Gastroesophageal sphincter (tissue), 4 donors: ENCODE results near the gene PXDN. TPM values are rescaled to one million over a fixed set of nuclear protein-coding genes. Genes with fewer than 3 reads are reported as not detected.
A peak's percentile ranks its signal among the peaks of the same experiment; 100 is the strongest.

Experiments
- ATAC-seq: fragments of 150-250 bp; one replicate; pipeline ENCODE4 v1.9.1; 2016; ENCODE audit warnings: mild to moderate bottlenecking, moderate library complexity
- H3K27ac ChIP-seq, 4 donors: fragments of 200-600 bp; sonication (generic) in 3 of 4; 1 replicate in 3 of 4; 2 replicates in 1 of 4; pipeline ENCODE4 v1.5.1; 2016 to 2019
- H3K27me3 ChIP-seq: fragments of 200-600 bp; sonication (generic); one replicate; pipeline ENCODE4 v1.5.1; 2019
- H3K36me3 ChIP-seq, 2 donors: fragments of 200-600 bp; sonication (generic); one replicate each; pipeline ENCODE4 v1.5.1; 2019; ENCODE audit warnings: control low read depth in 1 of 2
- H3K4me1 ChIP-seq, 3 donors: fragments of 200-600 bp; sonication (generic); 1 replicate in 2 of 3; 2 replicates in 1 of 3; pipeline ENCODE4 v1.5.1; 2016 to 2019; ENCODE audit warnings: control low read depth in 2 of 3
- H3K4me3 ChIP-seq, 2 donors: fragments of 200-600 bp; sonication (generic); one replicate each; pipeline ENCODE4 v1.5.1; 2019; ENCODE audit warnings: mild to moderate bottlenecking in 1 of 2, moderate library complexity in 1 of 2
- H3K9me3 ChIP-seq, 3 donors: fragments of 200-600 bp; sonication (generic); one replicate each; pipeline ENCODE4 v1.5.1; 2017 to 2019; ENCODE audit warnings: control low read depth in 2 of 3
- EP300 ChIP-seq: sonication (generic); formaldehyde crosslinking; IDR thresholded peaks from one replicate; pipeline ENCODE4 v1.6.1; 2017; ENCODE audit warnings: antibody characterized with exemption, mild to moderate bottlenecking
- POLR2A ChIP-seq, 2 donors: fragments of 450-650 bp; IDR thresholded peaks; one replicate each; pipeline ENCODE4 v1.6.1; 2017; ENCODE audit warnings: antibody characterized with exemption in 2 of 2, mild to moderate bottlenecking in 2 of 2, moderate library complexity in 1 of 2
- POLR2AphosphoS5 ChIP-seq: sonication (generic); formaldehyde crosslinking; IDR thresholded peaks from one replicate; pipeline ENCODE4 v1.6.1; 2017; ENCODE audit warnings: antibody characterized with exemption
- WGBS, 2 donors: methylation state at CpG; one replicate each; pipeline ENCODE4 v1.1.5; 2018; ENCODE audit warnings: low coverage in 1 of 2; 5-methylcytosine and 5-hydroxymethylcytosine counted together
- total RNA-seq, 4 donors: library from RNA; depleted of rRNA; stranded (reverse); fragments of >200 nt; gene quantifications; one replicate each; pipeline ENCODE4 v1.1.0, GENCODE V29; 2016
- TF ChIP-seq, protein P1 (sequence below), 4 experiments: fragments of 200-600 bp in 2 of 4; fragments of 450-650 bp in 2 of 4; sonication (generic) in 1 of 4; IDR thresholded peaks; one replicate each; pipeline ENCODE4 v1.5.1; 2017 to 2019; ENCODE audit warnings: antibody characterized with exemption in 4 of 4, mild to moderate bottlenecking in 2 of 4, moderate library complexity in 2 of 4

The PXDN gene
- total RNA-seq, 4 donors from 2014 or later: 19.9 to 95.9 (median 60.9) TPM

DNA sequence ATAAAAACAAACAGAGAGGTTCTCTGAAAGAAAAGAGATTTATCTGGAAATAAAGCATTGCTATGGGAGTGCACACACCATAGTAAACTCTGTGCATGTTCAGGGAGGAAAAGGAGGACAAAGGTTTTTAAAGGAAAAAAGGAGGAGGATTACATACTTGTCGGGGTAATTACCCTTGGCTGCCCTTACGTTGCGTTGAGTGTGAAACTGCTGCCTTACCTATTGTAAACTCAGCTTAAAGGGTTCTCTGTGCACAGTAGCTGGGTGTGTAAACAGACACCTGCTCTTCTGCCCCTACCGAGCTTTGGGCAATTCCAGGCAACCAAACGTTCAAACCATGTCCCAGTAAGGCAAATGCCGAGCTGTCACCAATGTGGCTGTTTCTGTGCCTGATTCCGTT lies 29.6 kb upstream of the PXDN start:
- H3K27me3 ChIP-seq: no peaks in the 10 kb centered on the region
- H3K4me1 ChIP-seq: no peaks in the 10 kb centered on the region
- no peak overlapping the region for H3K4me3 ChIP-seq
- no peaks in the 10 kb centered on the region for H3K36me3 ChIP-seq
- H3K27ac ChIP-seq: no peak overlapping the region
- TF ChIP-seq, protein P1, sequence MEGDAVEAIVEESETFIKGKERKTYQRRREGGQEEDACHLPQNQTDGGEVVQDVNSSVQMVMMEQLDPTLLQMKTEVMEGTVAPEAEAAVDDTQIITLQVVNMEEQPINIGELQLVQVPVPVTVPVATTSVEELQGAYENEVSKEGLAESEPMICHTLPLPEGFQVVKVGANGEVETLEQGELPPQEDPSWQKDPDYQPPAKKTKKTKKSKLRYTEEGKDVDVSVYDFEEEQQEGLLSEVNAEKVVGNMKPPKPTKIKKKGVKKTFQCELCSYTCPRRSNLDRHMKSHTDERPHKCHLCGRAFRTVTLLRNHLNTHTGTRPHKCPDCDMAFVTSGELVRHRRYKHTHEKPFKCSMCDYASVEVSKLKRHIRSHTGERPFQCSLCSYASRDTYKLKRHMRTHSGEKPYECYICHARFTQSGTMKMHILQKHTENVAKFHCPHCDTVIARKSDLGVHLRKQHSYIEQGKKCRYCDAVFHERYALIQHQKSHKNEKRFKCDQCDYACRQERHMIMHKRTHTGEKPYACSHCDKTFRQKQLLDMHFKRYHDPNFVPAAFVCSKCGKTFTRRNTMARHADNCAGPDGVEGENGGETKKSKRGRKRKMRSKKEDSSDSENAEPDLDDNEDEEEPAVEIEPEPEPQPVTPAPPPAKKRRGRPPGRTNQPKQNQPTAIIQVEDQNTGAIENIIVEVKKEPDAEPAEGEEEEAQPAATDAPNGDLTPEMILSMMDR (IDR thresholded peaks at IDR 0.05): no peak
- TF ChIP-seq EP300: no peak
- TF ChIP-seq POLR2A (IDR thresholded peaks at IDR 0.05): no peak
- TF ChIP-seq POLR2AphosphoS5: no peak
- ATAC-seq: no peak
- no peaks in the 10 kb centered on the region for H3K9me3 ChIP-seq
- 24 to 68% methylated on average over 6 to 7 of the region's 7 CpGs for WGBS, 2 donors

DNA sequence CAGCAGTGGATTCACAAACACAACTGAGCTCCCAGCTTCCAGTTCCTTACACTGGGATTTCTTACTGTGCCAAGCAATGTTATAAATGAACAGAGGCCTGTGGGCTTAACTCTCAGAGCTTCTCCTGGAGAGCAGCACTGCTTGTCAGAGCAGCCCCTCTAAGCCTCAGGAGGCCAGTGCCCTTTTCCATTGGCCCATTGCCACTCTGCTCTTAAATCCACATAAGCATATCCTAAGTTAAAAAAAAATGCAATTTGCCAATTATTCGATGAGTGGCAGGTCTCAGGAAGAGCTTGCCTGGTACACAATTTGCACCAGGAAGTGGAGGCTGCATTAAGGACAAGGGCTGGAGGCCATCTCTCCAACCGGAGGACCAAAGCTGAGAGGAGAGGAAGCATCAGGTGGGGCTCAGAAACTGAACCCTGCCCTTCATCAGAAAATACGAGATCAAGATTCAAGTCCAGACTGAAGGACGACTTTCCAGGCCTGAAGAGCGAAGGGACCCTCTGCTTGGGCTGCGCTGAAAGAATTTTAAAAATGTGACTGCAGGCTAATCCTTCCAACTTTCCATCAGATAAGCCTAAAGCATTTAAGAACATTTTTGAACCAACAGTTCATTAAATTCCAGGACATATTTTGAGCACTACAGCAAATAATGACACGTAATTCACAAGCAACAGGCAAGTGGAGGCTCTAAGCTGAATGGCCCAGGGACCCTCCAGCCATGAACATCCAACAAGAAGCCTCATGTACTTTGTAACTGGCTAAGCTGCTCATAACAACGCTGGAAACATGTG lies 28.4 kb upstream of the PXDN start:
- Histone ChIP-seq H3K27me3 (no peaks in the 10 kb centered on the region), H3K4me3 (no peak overlapping the region), H3K27ac (no peak overlapping the region), H3K36me3 (no peaks in the 10 kb centered on the region), H3K9me3 (no peaks in the 10 kb centered on the region), H3K4me1 (no peaks in the 10 kb centered on the region)
- WGBS, 2 donors: 76 to 79% methylated on average over 5 to 8 of the region's 8 CpGs
- no peak for ATAC-seq
- TF ChIP-seq, protein P1 (IDR thresholded peaks at IDR 0.05): no peak
- no peak for TF ChIP-seq POLR2A (IDR thresholded peaks at IDR 0.05)
- no peak for TF ChIP-seq EP300
- TF ChIP-seq POLR2AphosphoS5: no peak

DNA sequence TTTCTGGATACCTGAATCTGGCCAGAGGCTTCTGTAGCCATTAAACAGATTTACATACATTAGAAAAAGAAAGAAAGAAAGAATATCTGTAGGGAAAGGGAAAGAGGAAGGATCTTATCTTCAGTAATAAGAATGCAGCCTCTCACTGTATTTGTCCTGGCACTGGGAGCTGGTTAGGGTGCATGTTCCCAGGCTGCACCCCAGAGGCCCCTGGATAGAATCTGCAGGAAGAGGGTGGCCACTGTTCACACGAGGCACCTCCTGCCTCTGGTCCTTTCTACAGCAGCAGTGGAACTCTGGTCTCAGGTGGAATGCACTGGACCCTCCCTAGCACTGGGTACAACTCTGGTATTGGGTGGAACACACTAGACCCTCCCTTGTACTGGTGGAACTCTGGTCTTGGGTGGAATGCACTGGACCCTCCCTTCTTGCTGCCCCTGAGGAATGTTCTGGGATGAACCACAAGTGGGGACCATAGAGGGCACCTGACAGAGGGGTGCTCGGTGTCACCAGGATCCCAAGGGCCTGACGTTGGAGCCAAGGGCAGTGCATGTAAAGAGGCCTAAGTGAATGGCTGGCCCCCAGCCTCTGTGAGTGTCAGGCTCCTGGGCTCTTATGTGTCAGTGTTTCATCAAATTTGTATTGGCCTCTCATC lies 27.4 kb upstream of the PXDN start:
- H3K27ac ChIP-seq: no peak overlapping the region
- no peak for TF ChIP-seq POLR2A (IDR thresholded peaks at IDR 0.05)

DNA sequence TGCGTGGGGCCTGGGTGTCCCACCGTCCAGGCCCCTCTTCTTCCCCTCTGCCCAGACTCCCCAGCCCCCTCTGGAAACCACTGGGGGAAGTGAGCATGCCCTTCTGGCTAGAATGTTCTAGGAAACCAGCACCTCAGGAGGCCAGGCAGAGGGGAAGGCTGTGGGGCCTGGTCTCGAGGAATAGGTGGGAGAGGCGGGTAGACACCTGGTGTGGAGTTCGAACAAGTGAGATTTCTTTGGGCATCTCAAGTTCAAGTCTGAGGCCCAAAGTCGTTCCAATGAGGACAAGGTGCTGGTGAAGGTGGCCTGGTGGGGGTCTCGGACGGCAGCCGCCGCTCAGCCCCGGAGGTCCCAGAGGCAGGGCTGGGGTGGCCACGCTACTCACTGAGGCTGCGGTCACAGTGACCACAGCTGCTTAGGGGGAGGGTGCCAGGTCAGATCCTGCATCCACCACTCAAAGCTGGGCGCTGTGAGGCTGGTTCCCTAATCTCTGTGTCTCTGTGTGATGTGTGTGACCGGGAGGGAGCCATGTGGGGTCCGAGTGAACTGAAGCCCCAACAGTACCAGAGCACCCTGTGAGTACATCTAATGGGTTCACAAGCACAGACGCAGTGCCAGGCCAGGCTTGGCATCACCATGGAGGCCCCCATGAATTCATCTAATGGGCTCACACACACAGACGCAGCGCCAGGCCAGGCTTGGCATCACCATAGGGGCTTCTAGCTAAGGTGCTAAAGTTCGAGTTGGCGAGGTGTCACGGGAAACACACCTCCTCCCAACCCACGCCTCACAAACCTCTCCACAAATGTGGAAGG lies 26.5 kb upstream of the PXDN start:
- no peak overlapping the region for H3K27ac ChIP-seq
- no peaks in the 10 kb centered on the region for H3K9me3 ChIP-seq
- H3K4me3 ChIP-seq: no peak overlapping the region
- no peaks in the 10 kb centered on the region for H3K4me1 ChIP-seq
- TF ChIP-seq, protein P1 (IDR thresholded peaks at IDR 0.05): no peak
- no peak for TF ChIP-seq EP300
- no peak for TF ChIP-seq POLR2A (IDR thresholded peaks at IDR 0.05)
- TF ChIP-seq POLR2AphosphoS5: no peak
- no peaks in the 10 kb centered on the region for H3K36me3 ChIP-seq
- ATAC-seq: no peak
- H3K27me3 ChIP-seq: no peaks in the 10 kb centered on the region
- 69 to 92% methylated on average over 2 to 11 of the region's 23 CpGs for WGBS, 2 donors

More for the DNA sequence above, 27.4 kb upstream of the PXDN start:
- Histone ChIP-seq H3K27me3 (no peaks in the 10 kb centered on the region), H3K4me3 (no peak overlapping the region), H3K9me3 (no peaks in the 10 kb centered on the region), H3K36me3 (no peaks in the 10 kb centered on the region), H3K4me1 (no peaks in the 10 kb centered on the region)
- no peak for ATAC-seq
- WGBS, 2 donors: 29% methylated on average over 1 of the region's 3 CpGs; no CpG with 5 or more reads in 1 of the 2 donors

DNA sequence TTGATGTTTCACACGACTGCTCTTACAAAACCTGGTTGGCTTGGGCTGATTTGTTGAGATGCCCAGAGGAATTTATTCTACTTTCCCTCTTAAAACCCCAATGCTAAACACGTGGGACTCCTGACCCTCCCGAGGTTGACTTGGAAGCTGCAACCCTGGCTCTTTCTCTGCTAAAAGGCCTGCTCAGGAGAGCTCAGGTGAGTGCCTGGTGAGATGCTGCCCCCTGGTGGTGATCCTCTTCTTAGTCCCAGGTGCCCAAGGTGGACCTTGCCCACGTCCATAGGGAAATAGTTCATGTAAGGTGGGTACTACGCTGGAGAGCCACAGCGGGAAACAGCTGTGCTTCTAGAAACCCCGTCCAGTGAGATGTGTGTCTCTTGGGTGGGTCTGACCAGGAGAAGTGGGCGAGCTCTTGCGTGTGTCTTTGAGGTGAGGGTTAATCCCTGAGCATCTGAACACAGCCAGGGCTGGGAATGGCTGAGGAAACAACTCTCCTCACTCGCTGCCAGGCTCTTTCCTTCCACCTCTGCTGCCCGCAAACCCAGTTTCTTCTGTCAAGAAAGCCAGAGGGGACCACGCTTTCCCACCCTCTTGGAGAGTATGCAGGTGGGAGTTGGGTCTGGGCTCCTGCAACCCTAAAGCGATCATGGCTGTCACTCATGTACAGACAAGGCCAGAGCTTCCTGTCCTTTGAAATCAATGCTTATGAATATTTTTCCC lies 25.5 kb upstream of the PXDN start:
- H3K27ac ChIP-seq: no peak overlapping the region
- H3K4me3 ChIP-seq: no peak overlapping the region
- no peaks in the 10 kb centered on the region for H3K9me3 ChIP-seq
- peak; percentile 60 for ATAC-seq
- H3K4me1 ChIP-seq: no peaks in the 10 kb centered on the region
- WGBS, 2 donors: 58 to 62% methylated on average over 7 of the region's 13 CpGs
- H3K27me3 ChIP-seq: no peaks in the 10 kb centered on the region
- H3K36me3 ChIP-seq: no peaks in the 10 kb centered on the region
- no peak for TF ChIP-seq POLR2AphosphoS5
- TF ChIP-seq, protein P1 (IDR thresholded peaks at IDR 0.05): peak; percentile 61 to 82 (median 74)
